Stimulated activated naive CD8-positive, alpha-beta T cell treated with anti-CD3 and anti-CD28 coated beads, Interleukin-15, amount 100 ng/mL, for 72 hours (primary cell): ENCODE measurements around the gene RIT1.

ENCODE experiments used
- ATAC-seq: fragments of 150-1000 bp; cut with Tn5 transposase; 2 replicates; pipeline ENCODE4 v1.10.0; 2021; ENCODE audit warnings: mild to moderate bottlenecking, moderate library complexity
- DNase-seq, 2 donors: peaks; one replicate each; pipeline ENCODE4 v3.0.0; 2021 to 2022
- H3K27ac Mint-ChIP-seq, 2 donors: one replicate each; pipeline ENCODE4 v1.8.0; 2022; ENCODE audit warnings: mild to moderate bottlenecking in 2 of 2, mixed read lengths in 2 of 2, moderate library complexity in 2 of 2
- H3K27me3 Mint-ChIP-seq: one replicate; pipeline ENCODE4 v1.8.0; 2022; ENCODE audit warnings: mixed read lengths
- H3K4me1 Mint-ChIP-seq: one replicate; pipeline ENCODE4 v1.8.0; 2022; ENCODE audit warnings: mild to moderate bottlenecking, mixed read lengths
- H3K4me3 Mint-ChIP-seq, 2 donors: one replicate each; pipeline ENCODE4 v1.8.0; 2022; ENCODE audit warnings: mild to moderate bottlenecking in 2 of 2, mixed read lengths in 2 of 2, moderate library complexity in 1 of 2
- H3K9me3 Mint-ChIP-seq, 2 donors: one replicate each; pipeline ENCODE4 v1.8.0; 2022; ENCODE audit warnings: mixed read lengths in 2 of 2

Gene RIT1

DNA sequence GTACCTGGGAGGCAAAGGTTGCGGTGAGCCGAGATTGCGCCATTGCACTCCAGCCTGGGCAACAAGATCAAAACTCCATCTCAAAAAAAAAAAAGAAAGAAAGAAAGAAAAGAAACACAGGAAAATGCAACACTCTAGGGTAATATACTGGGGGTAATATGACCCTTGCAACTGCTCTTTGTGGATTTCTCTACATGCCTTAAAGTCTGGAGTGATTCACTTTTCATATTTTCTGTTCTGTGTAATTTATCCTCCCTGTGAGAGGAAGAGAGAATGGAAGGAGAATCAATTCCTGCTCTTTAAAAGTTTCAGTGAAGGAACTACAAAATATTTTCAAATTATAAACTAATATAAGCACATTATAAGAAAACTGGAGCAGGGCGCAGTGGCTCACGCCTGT is 22.7 kb downstream of the RIT1 start:
- Mint-ChIP-seq H3K4me3 (no peak overlapping the region), H3K9me3 (no peaks in the 10 kb centered on the region), H3K27ac (no peak overlapping the region), H3K4me1 (peaks cover 6% of the 10 kb centered on the region), H3K27me3 (no peaks in the 10 kb centered on the region)
- ATAC-seq: no peak
- DNase-seq: no peak

DNA sequence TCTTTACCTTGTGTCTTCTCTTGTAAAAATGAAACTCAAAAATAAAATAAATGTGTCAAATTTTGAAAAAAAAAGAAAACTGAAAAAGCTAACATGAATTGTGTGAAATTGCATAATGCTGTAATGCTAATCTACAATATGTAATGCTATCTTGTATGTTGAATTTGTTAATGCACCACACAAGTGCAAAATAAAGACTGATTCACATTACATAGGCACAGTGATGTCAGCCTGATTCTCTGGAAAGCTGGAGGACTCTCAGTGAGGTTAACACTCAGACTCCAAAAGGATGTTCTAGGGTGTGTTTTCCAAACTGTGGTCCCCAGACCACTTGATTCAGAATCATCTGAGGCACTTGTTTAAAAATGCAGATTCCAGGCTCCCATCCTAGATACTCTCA is 26.2 kb downstream of the RIT1 start:
- no peak overlapping the region for H3K27ac Mint-ChIP-seq
- ATAC-seq (no peak), DNase-seq (no peak)
- no peaks in the 10 kb centered on the region for H3K9me3 Mint-ChIP-seq
- H3K27me3 Mint-ChIP-seq: no peaks in the 10 kb centered on the region
- H3K4me3 Mint-ChIP-seq: no peak overlapping the region
- no peaks in the 10 kb centered on the region for H3K4me1 Mint-ChIP-seq

DNA sequence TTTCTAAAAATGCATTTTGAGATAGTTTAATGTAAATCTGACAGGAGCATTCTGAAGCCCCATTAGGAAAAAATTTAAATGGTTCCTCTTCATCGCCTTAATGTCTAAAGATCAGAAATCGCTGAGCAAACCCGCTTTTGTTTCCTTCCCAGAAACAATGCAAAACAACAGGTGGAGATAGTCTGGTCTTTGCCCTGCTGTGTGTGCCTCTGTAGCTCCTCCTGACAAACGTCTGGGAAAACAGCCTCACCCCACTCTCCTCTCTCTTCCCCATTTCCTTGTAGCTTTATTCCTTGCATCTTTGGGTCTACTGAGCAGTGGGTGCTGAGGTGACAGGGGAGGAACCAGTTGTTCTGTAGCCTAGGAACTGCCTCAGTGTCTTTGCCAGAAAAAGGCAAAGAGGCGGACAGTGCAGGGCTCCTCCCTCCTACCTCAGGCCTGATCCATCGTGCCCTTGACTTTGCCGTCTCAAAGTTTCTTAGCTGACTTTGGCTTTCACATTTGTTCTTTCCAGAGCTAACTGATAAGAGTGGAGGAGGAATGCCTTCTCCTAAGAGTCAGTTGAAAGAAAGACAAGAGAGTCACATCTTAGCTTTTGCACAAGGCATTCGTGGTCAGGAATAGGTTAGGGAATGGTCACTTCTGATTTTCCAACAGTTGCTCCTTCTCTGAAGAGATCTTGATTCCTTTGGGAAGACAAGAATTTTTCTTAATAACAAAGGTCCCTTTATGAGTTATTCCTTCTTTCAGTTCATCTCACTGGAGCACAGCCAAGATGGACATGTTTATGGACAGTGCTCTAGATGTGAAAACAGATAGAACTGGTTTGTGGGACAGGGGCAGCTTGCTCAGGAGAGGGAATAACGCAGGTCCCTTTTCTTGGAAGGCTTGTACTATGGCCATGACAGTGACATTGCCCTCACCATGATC is 26.9 kb downstream of the RIT1 start:
- H3K27me3 Mint-ChIP-seq: no peaks in the 10 kb centered on the region
- H3K4me3 Mint-ChIP-seq: no peak overlapping the region
- DNase-seq (no peak), ATAC-seq (no peak)
- H3K9me3 Mint-ChIP-seq: no peaks in the 10 kb centered on the region
- no peaks in the 10 kb centered on the region for H3K4me1 Mint-ChIP-seq
- H3K27ac Mint-ChIP-seq: peak overlapping the region in 1 of 2 donors; percentile 31

DNA sequence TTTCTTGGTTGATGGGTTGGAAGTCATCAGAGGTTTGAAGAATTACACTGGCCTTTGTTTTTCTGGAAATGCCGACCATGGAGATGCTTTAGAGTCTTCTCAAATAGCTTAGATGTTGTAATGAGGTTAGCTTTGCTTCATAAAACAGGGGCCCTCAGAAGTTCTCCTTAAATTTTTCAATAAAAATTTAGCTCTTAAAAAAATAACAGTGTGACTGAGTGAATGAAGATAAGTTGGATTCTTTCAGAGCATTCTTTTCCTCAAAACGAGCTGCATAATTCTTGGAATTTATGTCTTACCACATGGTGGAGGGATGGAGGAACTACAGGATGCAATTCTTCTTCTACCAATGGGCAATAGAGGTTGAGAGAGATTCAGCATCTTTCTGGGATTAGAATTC is 28.4 kb downstream of the RIT1 start:
- Mint-ChIP-seq H3K4me3 (no peak overlapping the region), H3K4me1 (no peaks in the 10 kb centered on the region), H3K27ac (no peak overlapping the region), H3K27me3 (no peaks in the 10 kb centered on the region), H3K9me3 (no peaks in the 10 kb centered on the region)
- ATAC-seq (no peak), DNase-seq (no peak)

DNA sequence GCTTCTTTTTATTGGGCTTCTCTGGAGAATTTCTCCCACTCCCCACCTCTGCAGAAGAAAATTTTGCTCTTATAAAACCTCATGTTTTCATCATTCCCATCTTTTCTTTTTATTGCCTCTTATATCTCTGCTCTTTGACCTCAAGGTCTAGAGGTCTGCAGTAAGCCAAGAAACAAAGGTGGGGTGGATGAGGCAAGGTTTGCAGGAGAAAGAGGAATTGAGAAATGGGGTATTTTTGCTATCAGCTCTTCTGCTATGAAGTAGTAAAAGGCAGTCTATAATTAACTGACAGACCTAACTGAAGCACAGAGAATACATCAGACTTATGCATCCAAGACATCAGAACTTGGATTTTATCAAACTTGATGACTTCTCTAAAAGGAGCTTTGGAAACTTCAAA is 28.9 kb downstream of the RIT1 start:
- H3K27ac Mint-ChIP-seq: no peak overlapping the region
- no peaks in the 10 kb centered on the region for H3K9me3 Mint-ChIP-seq
- H3K4me3 Mint-ChIP-seq: no peak overlapping the region
- no peaks in the 10 kb centered on the region for H3K4me1 Mint-ChIP-seq
- no peak for DNase-seq
- H3K27me3 Mint-ChIP-seq: no peaks in the 10 kb centered on the region
- no peak for ATAC-seq

DNA sequence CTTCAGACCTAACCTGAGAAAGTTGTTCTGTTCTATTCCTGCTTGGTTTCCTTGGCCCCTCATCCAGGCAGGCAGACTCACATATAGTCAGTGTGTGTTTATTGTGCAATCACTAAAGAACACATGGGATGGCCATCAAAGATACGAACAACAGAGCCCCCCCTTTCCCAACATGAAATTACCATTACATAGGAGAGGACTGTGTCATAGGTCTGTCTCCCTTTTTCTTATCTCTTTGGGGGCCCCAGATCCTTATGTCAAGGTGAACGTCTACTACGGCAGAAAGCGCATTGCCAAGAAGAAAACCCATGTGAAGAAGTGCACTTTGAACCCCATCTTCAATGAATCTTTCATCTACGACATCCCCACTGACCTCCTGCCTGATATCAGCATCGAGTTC is 30.2 kb downstream of the RIT1 start:
- no peaks in the 10 kb centered on the region for H3K9me3 Mint-ChIP-seq
- no peak overlapping the region for H3K4me3 Mint-ChIP-seq
- no peak for DNase-seq
- no peaks in the 10 kb centered on the region for H3K4me1 Mint-ChIP-seq
- no peak overlapping the region for H3K27ac Mint-ChIP-seq
- no peaks in the 10 kb centered on the region for H3K27me3 Mint-ChIP-seq
- no peak for ATAC-seq

DNA sequence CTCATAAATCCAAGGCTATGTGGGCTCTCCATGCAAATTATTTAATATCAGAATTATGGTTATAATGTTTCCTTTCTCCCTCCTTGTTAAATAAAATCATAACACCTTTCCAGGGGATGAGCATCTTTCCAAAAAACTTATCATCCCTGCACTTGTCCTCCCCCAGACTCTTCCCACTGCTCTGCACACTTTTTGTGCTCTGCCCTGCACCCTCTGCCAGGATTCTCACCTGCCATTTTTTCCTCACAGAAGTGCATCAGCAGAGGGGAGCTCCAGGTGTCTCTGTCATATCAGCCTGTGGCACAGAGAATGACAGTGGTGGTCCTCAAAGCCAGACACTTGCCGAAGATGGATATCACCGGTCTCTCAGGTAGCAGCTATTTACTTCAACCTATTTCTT is 30.9 kb downstream of the RIT1 start:
- no peaks in the 10 kb centered on the region for H3K27me3 Mint-ChIP-seq
- H3K4me3 Mint-ChIP-seq: no peak overlapping the region
- DNase-seq: no peak
- no peak for ATAC-seq
- H3K4me1 Mint-ChIP-seq: no peaks in the 10 kb centered on the region
- no peaks in the 10 kb centered on the region for H3K9me3 Mint-ChIP-seq
- H3K27ac Mint-ChIP-seq: no peak overlapping the region

DNA sequence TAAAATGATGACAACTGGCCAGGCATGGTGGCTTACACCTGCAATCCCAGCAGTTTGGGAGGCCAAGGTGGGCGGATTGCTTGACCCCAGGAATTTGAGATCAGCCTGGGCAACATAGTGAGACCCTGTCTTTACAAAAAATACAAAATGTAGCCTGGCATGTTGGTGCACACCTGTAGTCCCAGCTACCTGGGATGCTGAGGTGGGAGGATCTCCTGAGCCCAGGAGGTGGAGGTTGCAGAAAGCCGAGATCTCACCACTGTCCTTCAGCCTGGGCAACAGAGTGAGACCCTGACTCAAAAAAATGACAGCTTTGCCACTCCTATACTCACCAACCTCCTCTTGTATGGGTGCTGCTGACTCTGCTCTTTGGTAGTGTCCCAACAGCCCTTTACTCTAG is 33.2 kb downstream of the RIT1 start:
- ATAC-seq: no peak
- Mint-ChIP-seq H3K27me3 (no peaks in the 10 kb centered on the region), H3K9me3 (no peaks in the 10 kb centered on the region), H3K4me3 (no peak overlapping the region), H3K4me1 (no peaks in the 10 kb centered on the region), H3K27ac (no peak overlapping the region)
- DNase-seq: no peak

DNA sequence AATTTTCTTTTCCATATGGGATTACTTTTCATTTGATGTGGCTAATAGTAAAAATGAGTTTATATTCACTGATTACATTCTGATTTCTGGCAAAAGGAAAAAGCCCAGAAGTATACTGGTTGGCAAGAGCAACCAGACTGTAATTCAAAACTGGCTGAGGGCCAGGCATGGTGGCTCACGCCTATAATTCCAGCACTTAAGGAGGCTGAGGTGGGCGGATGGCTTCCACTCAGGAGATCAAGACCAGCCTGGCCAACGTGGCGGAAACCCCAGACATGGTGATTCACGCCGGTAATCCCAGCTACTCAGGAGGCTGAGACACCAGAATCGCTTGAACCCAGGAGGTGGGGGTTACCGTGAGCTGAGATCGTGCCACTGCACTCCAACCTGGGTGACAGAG is 37.3 kb downstream of the RIT1 start:
- no peak overlapping the region for H3K4me3 Mint-ChIP-seq

DNA sequence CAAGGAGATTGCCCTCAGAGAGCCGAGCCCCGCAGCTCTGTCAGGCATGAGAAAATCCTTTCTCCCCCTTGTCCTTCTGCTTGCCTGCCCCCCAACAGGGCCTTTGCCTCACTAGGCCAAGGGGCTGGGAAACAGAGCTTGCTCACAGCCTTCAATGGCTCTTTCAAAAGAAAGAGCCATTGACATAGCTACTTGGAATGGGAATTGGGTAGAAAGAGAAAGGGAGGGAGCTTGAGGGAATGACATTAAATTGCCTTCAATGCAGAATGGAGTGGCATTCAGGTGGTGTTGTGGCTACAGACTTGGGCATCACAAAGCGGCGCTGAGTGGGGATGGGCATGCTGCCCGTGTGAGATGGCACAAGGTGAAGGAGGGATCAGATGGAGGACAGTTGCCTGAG is 38.6 kb downstream of the RIT1 start:
- H3K9me3 Mint-ChIP-seq: no peaks in the 10 kb centered on the region
- no peaks in the 10 kb centered on the region for H3K27me3 Mint-ChIP-seq
- no peaks in the 10 kb centered on the region for H3K4me1 Mint-ChIP-seq
- ATAC-seq (no peak), DNase-seq (no peak)
- no peak overlapping the region for H3K27ac Mint-ChIP-seq
- no peak overlapping the region for H3K4me3 Mint-ChIP-seq

More for the DNA sequence above, 37.3 kb downstream of the RIT1 start:
- no peak overlapping the region for H3K27ac Mint-ChIP-seq
- no peaks in the 10 kb centered on the region for H3K27me3 Mint-ChIP-seq
- no peaks in the 10 kb centered on the region for H3K4me1 Mint-ChIP-seq
- no peaks in the 10 kb centered on the region for H3K9me3 Mint-ChIP-seq
- DNase-seq: no peak
- no peak for ATAC-seq

DNA sequence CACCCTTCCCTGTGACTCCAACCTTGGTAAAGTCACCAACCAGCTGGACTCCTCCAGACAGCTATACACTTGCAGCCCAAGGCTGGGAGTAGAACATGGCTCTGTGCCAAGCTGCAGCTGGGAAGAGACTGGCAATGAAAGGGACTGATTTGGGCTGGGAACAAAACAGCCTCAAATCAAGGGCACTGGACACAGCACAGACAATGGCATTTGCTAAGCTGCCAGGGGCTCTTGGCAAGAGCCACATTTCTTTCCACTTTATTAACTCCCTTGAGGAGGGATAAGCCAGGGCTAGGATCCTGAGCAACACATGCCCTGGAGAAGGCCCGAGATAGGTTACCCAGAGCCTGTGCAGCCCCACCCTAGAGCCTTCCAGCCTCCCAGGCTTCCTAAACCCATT is 39.8 kb downstream of the RIT1 start:
- ATAC-seq: no peak
- no peaks in the 10 kb centered on the region for H3K4me1 Mint-ChIP-seq
- no peak for DNase-seq
- no peaks in the 10 kb centered on the region for H3K27me3 Mint-ChIP-seq
- no peak overlapping the region for H3K4me3 Mint-ChIP-seq
- no peak overlapping the region for H3K27ac Mint-ChIP-seq
- H3K9me3 Mint-ChIP-seq: no peaks in the 10 kb centered on the region

DNA sequence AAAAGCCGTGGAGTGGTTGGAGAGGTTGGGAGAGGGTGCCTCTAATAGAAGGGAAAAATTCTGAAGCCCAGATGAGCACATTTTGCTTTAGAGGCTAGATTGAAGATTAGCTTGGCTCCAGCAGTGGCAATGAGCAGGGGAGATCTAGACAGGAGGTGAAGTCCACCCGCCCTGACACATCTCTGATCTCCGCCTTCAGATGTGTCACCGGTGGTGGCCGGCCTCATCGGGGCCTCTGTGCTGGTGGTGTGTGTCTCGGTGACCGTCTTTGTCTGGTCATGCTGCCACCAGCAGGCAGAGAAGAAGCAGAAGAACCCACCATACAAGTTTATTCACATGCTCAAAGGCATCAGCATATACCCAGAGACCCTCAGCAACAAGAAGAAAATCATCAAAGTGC is 43.4 kb downstream of the RIT1 start:
- Mint-ChIP-seq H3K27ac (no peak overlapping the region), H3K9me3 (no peaks in the 10 kb centered on the region), H3K4me1 (no peaks in the 10 kb centered on the region), H3K4me3 (no peak overlapping the region), H3K27me3 (no peaks in the 10 kb centered on the region)
- no peak for ATAC-seq
- DNase-seq: no peak

DNA sequence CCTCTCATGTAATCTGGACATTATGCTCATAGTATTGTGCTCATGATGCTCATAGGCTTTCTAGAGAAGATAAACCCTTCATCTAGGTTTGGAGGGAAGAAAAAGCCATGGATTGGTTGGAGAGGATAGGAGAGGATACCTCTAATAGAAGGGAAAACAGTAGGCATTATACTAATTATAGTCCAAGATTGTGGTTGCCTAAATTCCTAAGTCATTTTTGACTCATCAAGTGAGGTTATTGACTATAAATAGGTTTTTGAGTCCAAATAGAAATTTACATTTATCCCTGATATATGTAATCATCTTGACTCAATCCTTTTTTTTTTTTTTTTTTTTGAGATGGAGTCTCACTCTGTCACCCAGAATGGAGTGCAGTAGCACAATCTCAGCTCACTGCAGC is 46.8 kb downstream of the RIT1 start:
- Mint-ChIP-seq H3K4me3 (no peak overlapping the region), H3K4me1 (peaks cover 20% of the 10 kb centered on the region), H3K9me3 (no peaks in the 10 kb centered on the region), H3K27ac (no peak overlapping the region), H3K27me3 (no peaks in the 10 kb centered on the region)
- ATAC-seq: no peak
- no peak for DNase-seq

DNA sequence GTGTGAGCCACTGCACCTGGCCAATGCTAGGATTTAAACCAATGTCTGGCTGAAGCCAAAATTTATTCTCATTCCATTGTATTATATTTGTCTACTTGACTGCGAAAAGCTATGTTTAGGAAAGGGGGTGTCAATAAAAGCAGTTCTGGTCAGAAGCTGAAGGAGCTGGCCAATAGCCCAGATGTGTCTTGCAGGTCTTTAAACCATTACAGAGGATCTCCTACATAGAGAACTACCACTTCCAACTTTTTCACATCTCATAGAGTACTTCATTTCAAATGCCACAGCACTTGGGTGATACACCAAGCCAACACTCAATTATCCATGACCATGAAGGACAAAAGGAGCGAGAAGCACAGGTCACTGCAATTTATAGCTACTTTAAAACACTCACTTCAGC is 49.3 kb downstream of the RIT1 start:
- ATAC-seq: no peak
- H3K4me1 Mint-ChIP-seq: peaks cover 42% of the 10 kb centered on the region
- H3K9me3 Mint-ChIP-seq: no peaks in the 10 kb centered on the region
- no peak overlapping the region for H3K4me3 Mint-ChIP-seq
- H3K27ac Mint-ChIP-seq: peak overlapping the region in 1 of 2 donors; percentile 12
- no peaks in the 10 kb centered on the region for H3K27me3 Mint-ChIP-seq
- no peak for DNase-seq

DNA sequence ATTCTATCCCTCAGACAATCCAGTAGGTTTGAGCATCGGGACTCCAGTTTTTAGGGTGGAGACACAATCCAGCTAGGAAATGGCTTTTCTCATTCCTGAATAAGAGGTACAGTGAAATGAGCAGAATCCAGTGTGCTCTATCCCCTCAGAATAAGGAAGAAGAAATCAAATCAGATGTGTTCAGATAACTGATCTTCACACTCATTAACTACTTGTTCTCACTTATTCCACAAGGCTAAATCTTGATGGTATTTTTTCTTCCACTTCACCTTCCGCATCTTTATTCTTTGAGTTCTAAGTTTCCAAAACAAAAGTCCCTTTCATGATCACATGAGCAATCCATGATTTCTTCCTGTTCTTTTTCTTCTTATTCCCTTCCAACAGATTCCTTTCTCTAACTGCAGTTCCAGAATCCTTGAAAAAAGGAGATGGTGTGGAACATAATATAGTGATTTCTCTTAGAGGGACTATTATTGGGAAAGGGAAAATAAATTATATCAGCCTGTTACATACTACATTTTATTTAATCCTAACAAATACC is 50.1 kb downstream of the RIT1 start:
- no peaks in the 10 kb centered on the region for H3K27me3 Mint-ChIP-seq
- no peak for ATAC-seq
- no peak for DNase-seq
- H3K27ac Mint-ChIP-seq: peak overlapping the region; percentile 96 to 99
- H3K4me1 Mint-ChIP-seq: peaks cover 50% of the 10 kb centered on the region
- H3K4me3 Mint-ChIP-seq: peak overlapping the region; percentile 97 to 100
- no peaks in the 10 kb centered on the region for H3K9me3 Mint-ChIP-seq

DNA sequence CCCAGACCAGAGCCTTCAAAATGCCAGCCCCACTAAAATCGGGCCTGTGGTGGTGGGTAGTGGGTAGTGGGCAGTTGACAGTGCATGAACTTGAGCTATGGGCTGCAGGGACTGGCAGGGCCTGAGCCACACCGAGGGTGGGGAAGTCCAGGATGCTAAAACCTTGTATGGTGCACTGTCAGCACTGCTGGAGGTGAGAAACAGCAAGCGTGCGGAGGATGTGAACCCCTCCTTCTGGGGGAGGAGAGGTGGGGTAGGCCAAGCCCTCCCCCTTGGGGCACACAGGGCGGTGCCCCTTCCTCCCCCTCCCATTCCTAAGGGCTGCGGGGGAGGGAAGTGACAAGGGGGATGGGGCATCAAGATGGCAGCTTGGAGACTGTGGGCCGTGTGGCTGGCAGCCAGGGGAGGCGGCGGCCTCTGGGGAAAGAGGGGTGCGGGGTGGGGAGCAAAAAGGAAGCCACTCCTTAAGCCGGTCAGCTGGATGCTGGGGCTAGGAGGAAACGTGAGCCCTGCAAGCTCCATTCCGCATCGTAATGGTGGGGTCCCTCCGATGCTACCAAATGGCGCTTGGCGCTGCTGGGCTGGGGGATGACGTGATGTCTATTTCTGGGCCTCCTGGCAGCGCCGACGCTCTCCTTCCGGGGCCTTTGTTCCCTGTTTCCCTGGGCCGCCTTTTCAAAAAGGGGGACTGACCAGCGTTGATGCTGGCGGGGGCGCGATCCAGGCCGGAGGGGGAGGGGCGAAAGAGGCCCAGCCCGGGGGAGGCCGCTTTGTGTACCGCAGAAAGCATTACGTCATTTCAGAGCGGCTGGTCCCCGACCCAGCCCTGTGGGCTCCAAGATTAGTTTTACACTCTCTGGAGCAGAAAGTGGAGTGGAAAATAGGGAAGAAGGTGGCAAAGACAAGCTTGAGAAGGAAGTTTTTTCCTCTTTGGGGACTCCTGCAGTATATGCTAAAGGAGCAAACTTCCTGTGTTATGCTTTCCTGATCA is 51.0 kb downstream of the RIT1 start:
- Mint-ChIP-seq H3K4me3 (peak overlapping the region; percentile 97 to 100), H3K27me3 (no peaks in the 10 kb centered on the region), H3K9me3 (no peaks in the 10 kb centered on the region), H3K27ac (peak overlapping the region; percentile 96 to 99), H3K4me1 (peaks cover 56% of the 10 kb centered on the region)
- DNase-seq (peak; percentile 72 to 85), ATAC-seq (peak; percentile 72)
